GM18505 (cell line): Measurements from ENCODE around the gene TUBB4B.
A peak's percentile ranks its signal among the peaks of the same experiment; 100 is the strongest.

Experiments used
- ATAC-seq: cut with Tn5 transposase; IDR thresholded peaks from one replicate; pipeline ENCODE4 v1.9.1; 2021; ENCODE audit not compliant: unreplicated experiment
- POLR2A ChIP-seq: IDR thresholded peaks from 4 replicates; pipeline ENCODE4 v1.6.1; 2011; ENCODE audit warnings: borderline replicate concordance; ENCODE audit not compliant: insufficient read depth, insufficient read length; ENCODE audit errors: extremely low read depth

Gene TUBB4B

GRCh38 chr9:137240841-137241489 is at the start of gene TUBB4B:
TSS of gene TUBB4B (plus strand) at chr9:137241287. CDS start at chr9:137241361, 74 bp downstream.
- ATAC-seq: peak; percentile 65
- peak; percentile 100 for TF ChIP-seq POLR2A

GRCh38 chr9:137191691-137192447 is 49.2 kb upstream of the TUBB4B start:
- TF ChIP-seq POLR2A: no peak
- no peak for ATAC-seq

GRCh38 chr9:137192448-137192780 is 48.7 kb upstream of the TUBB4B start:
- TF ChIP-seq POLR2A: no peak
- ATAC-seq: no peak

- ATAC-seq: no peak
- TF ChIP-seq POLR2A: no peak
Measured at GRCh38 chr9:137192859-137193258, 48.2 kb upstream of the TUBB4B start.

- TF ChIP-seq POLR2A: no peak
Measured at GRCh38 chr9:137193771-137194170, 47.3 kb upstream of the TUBB4B start.

GRCh38 chr9:137194388-137194787 is 46.7 kb upstream of the TUBB4B start:
- TF ChIP-seq POLR2A: no peak

More at GRCh38 chr9:137193771-137194170, 47.3 kb upstream of the TUBB4B start:
- ATAC-seq: no peak

GRCh38 chr9:137194909-137195308 is 46.2 kb upstream of the TUBB4B start:
- no peak for TF ChIP-seq POLR2A
- no peak for ATAC-seq

More at GRCh38 chr9:137194388-137194787, 46.7 kb upstream of the TUBB4B start:
- no peak for ATAC-seq

GRCh38 chr9:137195525-137196220 is 45.4 kb upstream of the TUBB4B start:
- no peak for ATAC-seq
- TF ChIP-seq POLR2A: no peak

- no peak for TF ChIP-seq POLR2A
- no peak for ATAC-seq
Measured at GRCh38 chr9:137198051-137198901, 42.8 kb upstream of the TUBB4B start.

- no peak for ATAC-seq
- no peak for TF ChIP-seq POLR2A
Measured at GRCh38 chr9:137198902-137199283, 42.2 kb upstream of the TUBB4B start.

GRCh38 chr9:137199411-137200121 is 41.5 kb upstream of the TUBB4B start:
- ATAC-seq: no peak
- TF ChIP-seq POLR2A: no peak
